K562 (cell line): ENCODE data around the gene DHX8.

Experiments used
- EP300 ChIP-seq: IDR thresholded peaks from 2 replicates; pipeline ENCODE4 v1.6.1; 2012; ENCODE audit warnings: low read length, improper control_type of control experiment
- FOXJ3 ChIP-seq: sonication (generic); formaldehyde crosslinking; IDR thresholded peaks from 2 replicates; pipeline ENCODE4 v1.4.0; 2020; ENCODE audit warnings: mild to moderate bottlenecking, missing genetic modification reagents
- TAL1 ChIP-seq: fragments of 450-650 bp; IDR thresholded peaks from 2 replicates; pipeline ENCODE4 v1.6.1; 2016; ENCODE audit warnings: mild to moderate bottlenecking
- ZBTB43 ChIP-seq: sonication (generic); formaldehyde crosslinking; IDR thresholded peaks from 2 replicates; pipeline ENCODE4 v1.8.0; 2023; ENCODE audit warnings: mild to moderate bottlenecking, missing genetic modification reagents
- ZNF174 ChIP-seq: fragments of 250-450 bp; sonication (Bioruptor Pico); IDR thresholded peaks from 2 replicates; pipeline ENCODE4 v1.4.0; 2020; ENCODE audit warnings: mild to moderate bottlenecking

GRCh38 chr17:43443381-43443780 lies 40.4 kb upstream of the DHX8 start:
- TF ChIP-seq ZNF174 (CRISPR knock-in tag): no peak
- no peak for TF ChIP-seq EP300
- no peak for TF ChIP-seq ZBTB43
- no peak for TF ChIP-seq TAL1
- TF ChIP-seq FOXJ3 (CRISPR knock-in tag): no peak
